Endothelial cell of coronary artery (primary cell): ENCODE measurements around the gene EYA2. TPM values are rescaled to one million over a fixed set of nuclear protein-coding genes. Genes with fewer than 3 reads are reported as not detected.

Experiments used
- total RNA-seq: library from RNA; depleted of rRNA; stranded (reverse); fragments of >200 nt; gene quantifications from 2 replicates; pipeline ENCODE4 v1.2.3, GENCODE V29; 2014

Gene EYA2
- total RNA-seq, result not detected in 2 replicates

GRCh38 chr20:46894579-46894958 lies at the start of gene EYA2:
Gene EYA2, plus strand, starts transcription at chr20:46894843. Its CDS starts 95,168 bp downstream, at chr20:46990011.

Other genes with a start within 250 kb of the EYA2 start
- 0.09 and 0.38 TPM in 2 replicates for gene SLC13A3, start 243.4 kb upstream of the EYA2 start, total RNA-seq
- 17.5 and 19.1 TPM in 2 replicates for gene TP53RK, start 205.4 kb upstream of the EYA2 start, total RNA-seq
- gene SLC2A10, start 185.2 kb upstream of the EYA2 start, total RNA-seq, result 6.7 and 12.6 TPM in 2 replicates